Activated CD4-positive, alpha-beta T cell treated with anti-CD3 and anti-CD28 coated beads, Interleukin-2, amount 10 ng/mL, durations not matched to agents 24 days and 14 days (primary cell): ENCODE data around the gene DNMT3B. TPM values are rescaled to one million over a fixed set of nuclear protein-coding genes. Genes with fewer than 3 reads are reported as not detected.

Source experiments
- DNase-seq: peaks from one replicate; pipeline ENCODE4 v3.0.0; 2022
- H3K27ac Mint-ChIP-seq: one replicate; pipeline ENCODE4 v1.8.0; 2022; ENCODE audit warnings: mild to moderate bottlenecking, mixed read lengths
- H3K27me3 Mint-ChIP-seq: one replicate; pipeline ENCODE4 v1.8.0; 2022; ENCODE audit warnings: mixed read lengths
- H3K36me3 Mint-ChIP-seq: one replicate; pipeline ENCODE4 v1.8.0; 2022; ENCODE audit warnings: low read depth, mild to moderate bottlenecking, mixed read lengths
- H3K4me1 Mint-ChIP-seq: one replicate; pipeline ENCODE4 v1.8.0; 2021; ENCODE audit warnings: mixed read lengths
- H3K4me3 Mint-ChIP-seq: one replicate; pipeline ENCODE4 v1.8.0; 2022; ENCODE audit warnings: mild to moderate bottlenecking, moderate library complexity, mixed read lengths
- H3K9me3 Mint-ChIP-seq: one replicate; pipeline ENCODE4 v1.8.0; 2021; ENCODE audit warnings: mixed read lengths
- intact Hi-C: fragments of 100-400 bp; cut with micrococcal nuclease; formaldehyde crosslinking; loops from one replicate; pipeline ENCODE4 v1.15.1; 2023
- total RNA-seq: library from RNA; stranded (reverse); gene quantifications from 2 replicates; pipeline ENCODE4 v1.2.3, GENCODE V29; 2022

DNMT3B gene
- total RNA-seq, 1 donor from 2014 or later = 1.3 TPM

GRCh38 chr20:32809907-32810306 is 47.7 kb downstream of the DNMT3B start:
- intact Hi-C loops = no loop called here
- H3K27me3 Mint-ChIP-seq = no peaks in the 10 kb centered on the region
- H3K4me3 Mint-ChIP-seq = no peak overlapping the region
- no peaks in the 10 kb centered on the region for H3K36me3 Mint-ChIP-seq
- no peaks in the 10 kb centered on the region for H3K9me3 Mint-ChIP-seq
- DNase-seq = no peak
- H3K27ac Mint-ChIP-seq = no peak overlapping the region
- no peaks in the 10 kb centered on the region for H3K4me1 Mint-ChIP-seq

GRCh38 chr20:32810941-32811340 is 48.8 kb downstream of the DNMT3B start:
- intact Hi-C loops = no loop called here
- no peaks in the 10 kb centered on the region for H3K36me3 Mint-ChIP-seq
- no peak overlapping the region for H3K27ac Mint-ChIP-seq
- H3K27me3 Mint-ChIP-seq = no peaks in the 10 kb centered on the region
- H3K4me1 Mint-ChIP-seq = no peaks in the 10 kb centered on the region
- no peak for DNase-seq
- no peaks in the 10 kb centered on the region for H3K9me3 Mint-ChIP-seq
- H3K4me3 Mint-ChIP-seq = no peak overlapping the region

- intact Hi-C loops = no loop called here
- no peak overlapping the region for H3K4me3 Mint-ChIP-seq
- no peak overlapping the region for H3K27ac Mint-ChIP-seq
- H3K27me3 Mint-ChIP-seq = no peaks in the 10 kb centered on the region
- no peaks in the 10 kb centered on the region for H3K4me1 Mint-ChIP-seq
- no peaks in the 10 kb centered on the region for H3K36me3 Mint-ChIP-seq
- H3K9me3 Mint-ChIP-seq = no peaks in the 10 kb centered on the region
- no peak for DNase-seq
These were observed 49.7 kb downstream of the DNMT3B start for GRCh38 chr20:32811886-32812285.

GRCh38 chr20:32819992-32820697 is 58.0 kb downstream of the DNMT3B start:
- Mint-ChIP-seq H3K27me3 (no peaks in the 10 kb centered on the region), H3K27ac (peak overlapping the region; percentile 93), H3K9me3 (no peaks in the 10 kb centered on the region), H3K4me1 (peaks cover 37% of the 10 kb centered on the region), H3K4me3 (peak overlapping the region; percentile 91), H3K36me3 (peaks cover 12% of the 10 kb centered on the region)
- intact Hi-C loops = loop anchor here (5.0 kb wide), 2 partner anchors 152 to 613 kb away; partner anchors contain the start of genes PLAGL2 and POFUT1
- no peak for DNase-seq

- H3K4me3 Mint-ChIP-seq = peak overlapping the region; percentile 91
- peaks cover 39% of the 10 kb centered on the region for H3K4me1 Mint-ChIP-seq
- peak; percentile 70 for DNase-seq
- no peaks in the 10 kb centered on the region for H3K9me3 Mint-ChIP-seq
- H3K27me3 Mint-ChIP-seq = no peaks in the 10 kb centered on the region
- H3K36me3 Mint-ChIP-seq = peaks cover 15% of the 10 kb centered on the region
- peak overlapping the region; percentile 93 for H3K27ac Mint-ChIP-seq
- intact Hi-C loops = loop anchor here (5.0 kb wide), 1 partner anchor 151 kb away; no protein-coding TSS in a partner anchor
These were observed 58.7 kb downstream of the DNMT3B start for GRCh38 chr20:32820698-32821377.

- Mint-ChIP-seq H3K4me1 (peaks cover 39% of the 10 kb centered on the region), H3K9me3 (no peaks in the 10 kb centered on the region), H3K4me3 (peak overlapping the region; percentile 91), H3K36me3 (peaks cover 24% of the 10 kb centered on the region), H3K27me3 (no peaks in the 10 kb centered on the region), H3K27ac (no peak overlapping the region)
- intact Hi-C loops = loop anchor here (5.0 kb wide), 1 partner anchor 150 kb away; no protein-coding TSS in a partner anchor
- no peak for DNase-seq
These were observed 60.0 kb downstream of the DNMT3B start for GRCh38 chr20:32822225-32822624.

GRCh38 chr20:32823078-32823477 is 60.9 kb downstream of the DNMT3B start:
- intact Hi-C loops = loop anchor here (5.0 kb wide), 1 partner anchor 149 kb away; no protein-coding TSS in a partner anchor
- peak; percentile 65 for DNase-seq

GRCh38 chr20:32823737-32824588 is 61.8 kb downstream of the DNMT3B start:
- Mint-ChIP-seq H3K4me1 (peaks cover 47% of the 10 kb centered on the region), H3K9me3 (no peaks in the 10 kb centered on the region), H3K36me3 (peaks cover 38% of the 10 kb centered on the region), H3K27ac (peak overlapping the region; percentile 3), H3K27me3 (no peaks in the 10 kb centered on the region), H3K4me3 (no peak overlapping the region)
- DNase-seq = no peak
- intact Hi-C loops = loop anchor here (5.0 kb wide), 1 partner anchor 148 kb away; no protein-coding TSS in a partner anchor

More at GRCh38 chr20:32823078-32823477, 60.9 kb downstream of the DNMT3B start:
- H3K4me1 Mint-ChIP-seq = peaks cover 42% of the 10 kb centered on the region
- H3K27me3 Mint-ChIP-seq = no peaks in the 10 kb centered on the region
- peaks cover 32% of the 10 kb centered on the region for H3K36me3 Mint-ChIP-seq
- H3K4me3 Mint-ChIP-seq = peak overlapping the region; percentile 91
- no peaks in the 10 kb centered on the region for H3K9me3 Mint-ChIP-seq
- H3K27ac Mint-ChIP-seq = peak overlapping the region; percentile 66

GRCh38 chr20:32828029-32828680 is 66.0 kb downstream of the DNMT3B start:
- Mint-ChIP-seq H3K27me3 (no peaks in the 10 kb centered on the region), H3K9me3 (no peaks in the 10 kb centered on the region), H3K36me3 (peaks cover 63% of the 10 kb centered on the region), H3K4me1 (peaks cover 47% of the 10 kb centered on the region), H3K27ac (peak overlapping the region; percentile 45), H3K4me3 (no peak overlapping the region)
- intact Hi-C loops = no loop called here
- no peak for DNase-seq

GRCh38 chr20:32829311-32830005 is 67.3 kb downstream of the DNMT3B start:
- no peaks in the 10 kb centered on the region for H3K27me3 Mint-ChIP-seq
- H3K27ac Mint-ChIP-seq = peak overlapping the region; percentile 22
- no peak overlapping the region for H3K4me3 Mint-ChIP-seq
- H3K9me3 Mint-ChIP-seq = no peaks in the 10 kb centered on the region
- no peak for DNase-seq
- intact Hi-C loops = no loop called here
- peaks cover 63% of the 10 kb centered on the region for H3K36me3 Mint-ChIP-seq
- peaks cover 39% of the 10 kb centered on the region for H3K4me1 Mint-ChIP-seq

- H3K27me3 Mint-ChIP-seq = no peaks in the 10 kb centered on the region
- no peak overlapping the region for H3K4me3 Mint-ChIP-seq
- intact Hi-C loops = no loop called here
- H3K36me3 Mint-ChIP-seq = peaks cover 64% of the 10 kb centered on the region
- DNase-seq = no peak
- no peaks in the 10 kb centered on the region for H3K9me3 Mint-ChIP-seq
- H3K27ac Mint-ChIP-seq = no peak overlapping the region
- peaks cover 37% of the 10 kb centered on the region for H3K4me1 Mint-ChIP-seq
These were observed 68.3 kb downstream of the DNMT3B start for GRCh38 chr20:32830437-32830836.

- DNase-seq = no peak
- H3K4me1 Mint-ChIP-seq = peaks cover 42% of the 10 kb centered on the region
- H3K9me3 Mint-ChIP-seq = no peaks in the 10 kb centered on the region
- H3K4me3 Mint-ChIP-seq = peak overlapping the region; percentile 56
- H3K36me3 Mint-ChIP-seq = peaks cover 66% of the 10 kb centered on the region
- H3K27me3 Mint-ChIP-seq = no peaks in the 10 kb centered on the region
- no peak overlapping the region for H3K27ac Mint-ChIP-seq
- intact Hi-C loops = no loop called here
These were observed 69.8 kb downstream of the DNMT3B start for GRCh38 chr20:32831982-32832381.

GRCh38 chr20:32832664-32833063 is 70.5 kb downstream of the DNMT3B start:
- peak overlapping the region; percentile 56 for H3K4me3 Mint-ChIP-seq
- H3K36me3 Mint-ChIP-seq = peaks cover 65% of the 10 kb centered on the region
- peaks cover 46% of the 10 kb centered on the region for H3K4me1 Mint-ChIP-seq
- intact Hi-C loops = no loop called here
- peak; percentile 78 for DNase-seq
- H3K9me3 Mint-ChIP-seq = no peaks in the 10 kb centered on the region
- no peak overlapping the region for H3K27ac Mint-ChIP-seq
- no peaks in the 10 kb centered on the region for H3K27me3 Mint-ChIP-seq
